Endothelial cell of umbilical vein (primary cell): ENCODE results near the gene ADGRG1. TPM values are rescaled to one million over a fixed set of nuclear protein-coding genes. Genes with fewer than 3 reads are reported as not detected.

ENCODE experiments used
- BruUV-seq: library from RNA; stranded (reverse); fragments of 400-500 nt; replicated peaks from 2 replicates; lab custom pipeline; 2021; lab: Mats Ljungman, UMichigan
- CTCF ChIA-PET: fragments of 300-600, 350-600 bp; sonication (Branson Sonifier 250); formaldehyde crosslinking; loops from one replicate; lab custom pipeline; 2021; ENCODE audit warnings: antibody characterized with exemption, inconsistent platforms; lab: Charles Lee
- POLR2A ChIA-PET: fragments of 300-600, 350-600 bp; sonication (Branson Sonifier 250); formaldehyde crosslinking; loops from one replicate; lab custom pipeline; 2021; ENCODE audit warnings: antibody characterized with exemption, inconsistent platforms; lab: Charles Lee
- DNase-seq: peaks from one replicate; pipeline ENCODE4 v3.0.0-alpha.2; 2011; ENCODE audit warnings: low read depth, low spot score
- FAIRE-seq: peaks from 2 replicates; lab custom pipeline; 2011; peaks lifted over from hg19 to GRCh38; lab: Jason Lieb, UNC
- H2AFZ ChIP-seq: 2 replicates; pipeline ENCODE4 v1.6.0; 2012; ENCODE audit warnings: low read depth, low read length, control low read depth, inconsistent platforms
- H3K27ac ChIP-seq: 2 replicates; pipeline ENCODE4 v1.5.1; 2011; ENCODE audit warnings: low read depth, mild to moderate bottlenecking, control low read depth, low read length, moderate library complexity; ENCODE audit not compliant: insufficient read depth
- H3K27me3 ChIP-seq, 2 experiments: 2 replicates each; pipeline versions ENCODE4 v1.6.0 to v1.6.1; 2011; ENCODE audit warnings: low read length in 2 of 2, mixed read lengths in 1 of 2; ENCODE audit not compliant: control insufficient read depth in 2 of 2, insufficient read depth in 2 of 2
- H3K36me3 ChIP-seq, 2 experiments: 2 replicates in 1 of 2; 3 replicates in 1 of 2; pipeline ENCODE4 v1.5.1; 2011; ENCODE audit warnings: low read length in 2 of 2, mild to moderate bottlenecking in 1 of 2, moderate library complexity in 1 of 2; ENCODE audit not compliant: control insufficient read depth in 2 of 2, insufficient read depth in 2 of 2; ENCODE audit errors: extremely low read depth in 1 of 2
- H3K4me1 ChIP-seq: 3 replicates; pipeline ENCODE4 v1.5.1; 2011; ENCODE audit warnings: mild to moderate bottlenecking, low read length; ENCODE audit not compliant: control insufficient read depth, insufficient read depth; ENCODE audit errors: extremely low read depth
- H3K4me2 ChIP-seq: 2 replicates; pipeline ENCODE4 v1.6.1; 2011; ENCODE audit warnings: low read length, control low read depth, mixed read lengths; ENCODE audit not compliant: insufficient read depth
- H3K4me3 ChIP-seq, 3 experiments: fragments of 200-600 bp in 1 of 3; sonication (generic), shearing (Covaris generic) in 1 of 3; replicated peaks in 1 of 3; 2 replicates each; pipeline ENCODE4 v1.5.1; 2011 to 2016; ENCODE audit warnings: control low read depth in 3 of 3, low read length in 3 of 3, mild to moderate bottlenecking in 2 of 3, inconsistent platforms in 1 of 3, low read depth in 1 of 3, moderate library complexity in 1 of 3; ENCODE audit not compliant: insufficient read depth in 1 of 3
- H3K79me2 ChIP-seq: 2 replicates; pipeline ENCODE4 v1.6.0; 2012; ENCODE audit warnings: low read length, inconsistent platforms; ENCODE audit not compliant: control insufficient read depth, insufficient read depth
- H3K9ac ChIP-seq: replicated peaks from 2 replicates; pipeline ENCODE3; 2011; ENCODE audit warnings: low read length, control low read depth; ENCODE audit not compliant: insufficient read depth; ENCODE audit errors: extremely low read depth
- H3K9me1 ChIP-seq: replicated peaks from 3 replicates; pipeline ENCODE4 v1.6.0; 2011; ENCODE audit warnings: mild to moderate bottlenecking, low read length; ENCODE audit not compliant: control insufficient read depth, insufficient read depth; ENCODE audit errors: extremely low read depth
- H3K9me3 ChIP-seq: replicated peaks from 2 replicates; pipeline ENCODE4 v1.5.1; 2012; ENCODE audit warnings: low read length, inconsistent platforms; ENCODE audit not compliant: control insufficient read depth, insufficient read depth
- H4K20me1 ChIP-seq: replicated peaks from 2 replicates; pipeline ENCODE3; 2011; ENCODE audit warnings: mild to moderate bottlenecking, low read length; ENCODE audit not compliant: control insufficient read depth, insufficient read depth; ENCODE audit errors: extremely low read depth
- CTCF ChIP-seq, 2 donors: IDR thresholded peaks; 1 replicate in 1 of 2; 2 replicates in 1 of 2; pipeline ENCODE4 v1.5.1; 2011; ENCODE audit warnings: low read length in 2 of 2, mild to moderate bottlenecking in 2 of 2, moderate library complexity in 2 of 2, control low read depth in 1 of 2, inconsistent platforms in 1 of 2, low read depth in 1 of 2; ENCODE audit not compliant: insufficient read depth in 1 of 2; ENCODE audit errors: extremely low read depth in 1 of 2
- EZH2 ChIP-seq: IDR thresholded peaks from 2 replicates; pipeline ENCODE4 v1.6.1; 2012; ENCODE audit warnings: borderline replicate concordance, low read depth, mild to moderate bottlenecking, moderate library complexity, low read length, inconsistent platforms; ENCODE audit not compliant: severe bottlenecking
- FOS ChIP-seq: IDR thresholded peaks from 2 replicates; pipeline ENCODE4 v1.6.1; 2011; ENCODE audit warnings: mild to moderate bottlenecking, low read length, moderate library complexity, borderline replicate concordance; ENCODE audit not compliant: insufficient read depth
- GATA2 ChIP-seq: IDR thresholded peaks from 2 replicates; pipeline ENCODE4 v1.7.0; 2011; ENCODE audit warnings: low read depth, mild to moderate bottlenecking, moderate library complexity, mixed read lengths, low read length; ENCODE audit not compliant: insufficient read length, insufficient read depth
- JUN ChIP-seq: IDR thresholded peaks from 2 replicates; pipeline ENCODE4 v1.6.1; 2011; ENCODE audit warnings: borderline replicate concordance, low read depth; ENCODE audit not compliant: insufficient read length, insufficient read depth
- MAX ChIP-seq: IDR thresholded peaks from 2 replicates; pipeline ENCODE4 v1.6.1; 2011; ENCODE audit not compliant: insufficient read depth, insufficient read length
- POLR2A ChIP-seq: IDR thresholded peaks from 2 replicates; pipeline ENCODE4 v1.6.1; 2012; ENCODE audit warnings: low read depth, mild to moderate bottlenecking, control low read depth, low read length
- POLR2AphosphoS5 ChIP-seq: IDR thresholded peaks from 2 replicates; pipeline ENCODE4 v1.6.1; 2012; ENCODE audit warnings: low read depth, mild to moderate bottlenecking, control low read depth, low read length, moderate library complexity; ENCODE audit not compliant: insufficient read depth
- dilution Hi-C: fragments of 300-500 bp; cut with MboI; formaldehyde crosslinking; loops from one replicate; pipeline ENCODE4 v1.15.0; 2019; ENCODE audit warnings: low sequenced_read_pairs; ENCODE audit not compliant: extremely low pct_ligation_motif_present
- intact Hi-C: fragments of 100-400 bp; cut with micrococcal nuclease; formaldehyde crosslinking; loops from one replicate; pipeline ENCODE4 v1.10.0; 2022
- polyA plus RNA-seq, 4 experiments: library from polyadenylated mRNA; depleted of rRNA in 3 of 4; stranded (reverse) in 3 of 4; unstranded in 1 of 4; fragments of >200 nt; gene quantifications; 2 replicates each; pipeline versions ENCODE4 v1.2.1 to v1.2.3, GENCODE V29; 2011 to 2012; ENCODE audit warnings: missing spikeins in 1 of 4
- total RNA-seq: library from RNA; stranded (reverse); gene quantifications from 2 replicates; pipeline ENCODE4 v1.2.3, GENCODE V29; 2021

Gene ADGRG1
- total and polyA plus RNA-seq, 2 donors (not counting 3 experiments of a cell fraction or from before 2014, with no cell fraction given), result 45.6 to 92.5 TPM

- no peak overlapping the region for H3K27ac ChIP-seq
- POLR2A ChIA-PET, result interaction anchor here (1.3 kb wide), 1 partner anchor 16 kb away, joined by 9 read pairs; the partner anchor contains the start of gene ADGRG1
- DNase-seq, result no peak
- H3K9ac ChIP-seq, result no peak overlapping the region
- no peaks in the 10 kb centered on the region for H4K20me1 ChIP-seq
- peaks cover 14% of the 10 kb centered on the region for H3K79me2 ChIP-seq
- TF ChIP-seq POLR2AphosphoS5, result no peak
- no peak for TF ChIP-seq JUN
- TF ChIP-seq GATA2, result no peak
- no peak for TF ChIP-seq POLR2A
- no peak for TF ChIP-seq MAX
- no peak for TF ChIP-seq EZH2
- TF ChIP-seq FOS, result no peak
- no peak for TF ChIP-seq CTCF (IDR thresholded peaks at IDR 0.05; ENCODE audit: extremely low read depth in 1 of 2, insufficient read depth in 1 of 2, low read depth in 1 of 2, low read length in 2 of 2)
- dilution Hi-C loops (no loop called here), intact Hi-C loops (loop anchor here (5.0 to 10.0 kb wide), 2 partner anchors 170 to 358 kb away; partner anchors contain the start of genes USB1 and ZNF319)
- CTCF ChIA-PET, result interaction anchor here (1.1 to 1.9 kb wide), 4 partner anchors 9 to 53 kb away, joined by 4 to 11 read pairs (median 5); no protein-coding TSS in a partner anchor
- H3K4me1 ChIP-seq, result peaks cover 40% of the 10 kb centered on the region
- H3K36me3 ChIP-seq, result no peaks in the 10 kb centered on the region
- BruUV-seq, result no TSS peak
- H3K9me3 ChIP-seq, result no peaks in the 10 kb centered on the region
- H2AFZ ChIP-seq, result no peak overlapping the region
- FAIRE-seq, result no peak
- H3K9me1 ChIP-seq, result no peaks in the 10 kb centered on the region
- no peak overlapping the region for H3K4me3 ChIP-seq
- H3K27me3 ChIP-seq, result no peaks in the 10 kb centered on the region
- no peak overlapping the region for H3K4me2 ChIP-seq
These were observed 16.1 kb downstream of the ADGRG1 start for GRCh38 chr16:57644383-57645014.
